Anterior cingulate cortex (tissue), 58 donors: ENCODE data around the gene DHPS.
"Not testable (repeated sequence)": the region's sequence is repeated elsewhere in the genome, so short reads cannot be mapped to it uniquely, and the experiment has no call there.

Experiments used
- DNase-seq, 58 donors: peaks; one replicate each; lab custom pipeline; 2025; lab: John Stamatoyannopoulos, UW

DHPS gene

DNA sequence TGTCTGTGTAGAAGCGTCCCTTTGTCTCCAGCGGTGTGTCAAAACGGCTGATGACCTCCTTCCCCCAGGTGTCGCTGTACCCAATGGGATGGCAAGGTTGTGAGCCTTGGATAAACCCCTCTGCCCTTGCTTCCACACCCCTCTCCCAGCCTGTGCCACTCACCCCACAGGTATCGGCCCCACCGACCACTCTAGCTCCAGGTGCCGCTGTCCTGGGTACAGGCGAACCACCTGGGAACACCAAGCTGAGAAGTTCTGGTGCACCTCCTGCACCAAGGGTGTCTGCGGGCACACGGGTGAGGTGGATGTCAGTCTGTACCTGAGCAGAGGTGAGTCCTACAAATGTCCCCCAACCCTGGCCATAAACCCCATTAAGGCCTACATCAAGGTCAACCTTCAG, 31.7 kb downstream of the DHPS start:
- no peak for DNase-seq

DNA sequence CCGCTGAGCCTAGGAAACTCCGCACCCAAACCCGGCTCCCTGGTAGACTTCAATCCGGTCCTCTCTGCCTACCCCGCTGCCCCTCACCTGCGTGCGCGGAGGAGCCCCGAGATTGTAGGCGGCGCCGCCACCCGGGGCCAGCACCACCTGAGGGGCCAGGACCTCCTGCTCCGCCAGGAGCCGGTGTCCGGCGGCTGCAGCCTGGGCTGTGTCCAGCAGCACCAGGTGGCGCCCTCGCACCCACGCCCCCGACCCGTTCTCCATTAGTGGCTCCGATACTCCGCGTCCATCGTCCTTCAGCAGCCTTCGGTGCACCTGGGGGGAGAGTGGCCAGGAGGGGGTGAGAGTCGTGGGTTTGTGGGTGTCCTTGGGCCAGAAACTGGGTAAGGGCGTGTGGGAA, 33.6 kb downstream of the DHPS start:
- peak in 1 of 58 donors; percentile 31 for DNase-seq

DNA sequence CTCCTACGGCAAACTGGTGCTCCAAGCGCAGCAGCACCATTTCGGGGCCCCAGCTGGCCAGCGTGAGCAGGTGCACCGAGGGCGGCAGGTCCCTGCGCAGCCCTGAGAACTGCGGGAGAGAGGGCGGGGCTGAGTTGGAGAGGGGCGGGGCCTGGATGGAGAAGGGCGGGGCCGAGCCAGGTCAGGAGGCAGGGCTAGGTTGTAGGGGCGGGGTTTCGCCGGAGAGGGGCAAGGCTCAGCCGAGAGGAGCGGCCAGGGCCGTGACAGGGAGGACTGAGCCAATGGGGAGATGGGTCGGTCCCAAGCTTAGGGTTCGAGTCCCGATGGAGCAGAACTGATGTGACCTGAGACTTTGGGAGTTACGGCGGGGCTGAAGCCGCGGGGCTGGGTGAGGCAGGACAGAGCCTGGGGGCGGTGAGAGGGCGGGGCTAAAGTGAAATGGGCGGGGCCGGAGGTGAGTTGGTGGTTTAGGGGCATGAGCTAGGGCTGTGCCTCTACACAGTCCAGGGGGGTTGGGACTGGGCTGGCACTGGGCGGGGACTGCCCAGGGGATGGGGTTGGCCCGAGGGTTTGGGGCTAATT, 34.1 kb downstream of the DHPS start:
- peak in 16 of 58 donors; percentile 1 to 43 (median 24) for DNase-seq

GRCh38 chr19:12647047-12647446, 34.6 kb downstream of the DHPS start:
- no peak for DNase-seq

DNA sequence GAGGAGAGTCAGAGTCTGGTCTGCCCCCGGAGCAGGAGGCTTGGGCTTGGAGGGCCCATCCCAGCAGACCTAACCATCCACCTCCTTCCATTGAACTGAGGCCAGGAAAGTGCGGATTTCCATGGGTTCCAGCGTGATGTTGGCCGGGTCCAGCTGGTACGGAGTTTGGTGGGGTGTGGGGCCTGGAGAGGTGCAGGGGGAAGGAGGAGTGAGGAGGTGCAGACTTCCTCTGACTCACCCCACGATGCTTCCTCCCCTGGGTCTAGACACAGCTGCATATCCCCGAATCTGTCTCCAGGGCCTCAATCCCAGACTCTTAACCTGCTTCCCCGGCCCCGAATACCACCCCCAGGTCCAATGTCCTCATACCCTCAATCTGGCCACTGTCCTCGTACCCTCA, 35.1 kb downstream of the DHPS start:
- DNase-seq: no peak

DNA sequence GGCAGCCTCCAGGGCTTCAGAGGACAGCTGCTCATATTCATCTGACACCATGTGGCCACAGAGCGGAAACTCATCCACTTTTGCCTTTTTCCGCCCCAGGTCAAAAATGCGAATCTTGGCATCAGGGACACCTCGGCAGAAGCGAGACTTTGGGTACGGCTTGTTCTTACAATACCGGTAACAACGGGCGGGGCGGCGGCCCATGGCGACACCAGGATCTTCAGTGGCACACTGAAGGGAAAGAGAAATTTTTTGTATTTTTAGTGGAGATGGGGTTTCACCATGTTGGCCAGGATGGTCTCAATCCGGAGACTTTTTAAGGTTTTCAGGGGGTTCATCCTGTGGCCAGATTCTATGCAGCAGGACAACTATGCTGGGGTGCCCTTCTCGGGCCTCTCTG, 38.0 kb downstream of the DHPS start:
- DNase-seq: not testable (repeated sequence)

- no peak for DNase-seq
Observed at GRCh38 chr19:12642506-12642905, 39.2 kb downstream of the DHPS start.

GRCh38 chr19:12641456-12641855, 40.2 kb downstream of the DHPS start:
- no peak for DNase-seq

- peak in 55 of 58 donors; percentile 8 to 79 (median 52) for DNase-seq
Observed at GRCh38 chr19:12639901-12640613, 41.6 kb downstream of the DHPS start.

DNA sequence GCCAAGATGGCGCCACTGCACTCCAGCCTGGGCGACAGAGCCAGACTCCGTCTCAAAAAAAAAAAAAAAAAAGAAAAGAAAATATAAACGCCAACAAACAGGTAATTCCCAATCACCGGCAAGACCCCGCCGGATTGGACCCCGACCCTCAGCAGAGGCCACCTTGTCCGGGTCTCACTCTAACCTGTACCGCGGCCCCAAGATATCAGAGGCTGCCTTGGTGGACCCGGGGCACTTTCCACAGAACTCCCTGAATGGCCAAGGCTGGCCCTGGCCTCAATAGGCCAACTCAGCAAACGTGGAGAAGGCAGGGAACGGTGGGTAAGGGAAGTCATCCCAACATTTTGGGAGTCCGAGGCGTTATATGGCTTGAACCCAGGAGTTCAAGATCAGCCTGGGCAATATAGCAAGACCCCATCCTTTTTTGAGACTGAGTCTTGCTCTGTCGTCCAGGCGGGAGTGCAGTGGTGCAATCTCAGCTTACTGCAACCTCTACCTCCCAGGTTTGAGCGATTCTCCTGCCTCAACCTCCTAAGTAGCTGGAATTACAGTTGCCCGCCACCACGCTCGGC, 43.0 kb downstream of the DHPS start:
- no peak for DNase-seq

GRCh38 chr19:12636631-12637030, 45.0 kb downstream of the DHPS start:
- no peak for DNase-seq

GRCh38 chr19:12629215-12629614, 52.5 kb downstream of the DHPS start:
- no peak for DNase-seq

DNA sequence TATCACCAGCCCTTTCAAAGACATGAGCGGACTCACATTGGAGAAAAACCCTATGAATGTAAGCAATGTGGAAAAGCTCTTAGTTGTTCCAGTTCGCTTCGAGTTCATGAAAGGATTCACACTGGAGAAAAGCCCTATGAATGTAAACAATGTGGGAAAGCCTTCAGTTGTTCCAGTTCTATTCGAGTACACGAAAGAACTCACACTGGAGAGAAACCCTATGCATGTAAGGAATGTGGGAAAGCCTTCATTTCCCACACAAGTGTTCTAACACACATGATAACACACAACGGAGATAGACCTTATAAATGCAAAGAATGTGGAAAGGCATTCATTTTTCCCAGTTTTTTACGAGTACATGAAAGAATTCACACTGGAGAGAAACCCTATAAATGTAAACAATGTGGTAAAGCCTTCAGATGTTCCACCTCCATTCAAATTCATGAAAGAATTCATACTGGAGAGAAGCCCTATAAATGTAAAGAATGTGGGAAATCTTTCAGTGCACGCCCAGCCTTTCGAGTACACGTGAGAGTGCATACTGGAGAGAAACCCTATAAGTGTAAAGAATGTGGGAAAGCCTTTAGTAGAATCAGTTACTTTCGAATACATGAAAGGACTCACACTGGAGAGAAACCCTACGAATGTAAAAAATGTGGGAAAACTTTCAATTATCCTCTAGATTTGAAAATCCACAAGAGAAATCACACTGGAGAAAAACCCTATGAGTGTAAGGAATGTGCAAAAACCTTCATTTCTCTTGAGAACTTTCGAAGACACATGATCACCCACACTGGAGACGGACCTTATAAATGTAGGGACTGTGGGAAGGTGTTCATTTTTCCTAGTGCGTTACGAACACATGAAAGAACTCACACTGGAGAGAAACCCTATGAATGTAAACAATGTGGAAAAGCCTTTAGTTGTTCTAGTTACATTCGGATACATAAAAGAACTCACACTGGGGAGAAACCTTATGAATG, 53.3 kb downstream of the DHPS start:
- DNase-seq: no peak

GRCh38 chr19:12626958-12627357, 54.7 kb downstream of the DHPS start:
- DNase-seq: no peak
